NCI-H1105 (cell line): ENCODE results near the gene KIAA1549.
"Not testable (repeated sequence)": the region's sequence is repeated elsewhere in the genome, so short reads cannot be mapped to it uniquely, and the experiment has no call there.

ENCODE experiments used
- DNase-seq: peaks from one replicate; lab custom pipeline; 2025; lab: John Stamatoyannopoulos, UW

The KIAA1549 gene

DNA sequence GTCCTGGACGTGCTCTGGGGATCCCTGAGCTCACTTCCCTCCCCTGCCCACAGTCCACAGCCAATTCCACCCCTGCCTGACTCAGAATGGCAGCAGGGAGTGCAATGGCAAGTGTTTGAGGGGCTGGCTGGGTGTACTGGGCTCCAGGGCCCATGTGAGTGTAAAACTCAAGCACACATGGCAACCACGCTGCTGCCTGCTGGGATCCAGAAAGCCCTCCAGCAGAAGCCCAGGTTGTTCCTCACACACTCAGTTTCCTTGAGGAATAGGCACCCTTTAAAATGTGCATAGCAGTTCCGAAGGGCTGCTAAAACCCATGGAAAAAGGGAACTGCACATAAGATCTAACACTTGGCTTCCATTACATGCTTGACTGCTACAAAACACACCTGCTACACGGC, 171.8 kb downstream of the KIAA1549 start:
- no peak for DNase-seq

- DNase-seq, result no peak
Observed at GRCh38 chr7:138804618-138805017, 176.6 kb downstream of the KIAA1549 start.

- DNase-seq, result no peak
Observed at GRCh38 chr7:138802706-138803105, 178.5 kb downstream of the KIAA1549 start.

GRCh38 chr7:138801256-138801655, 179.9 kb downstream of the KIAA1549 start:
- no peak for DNase-seq

DNA sequence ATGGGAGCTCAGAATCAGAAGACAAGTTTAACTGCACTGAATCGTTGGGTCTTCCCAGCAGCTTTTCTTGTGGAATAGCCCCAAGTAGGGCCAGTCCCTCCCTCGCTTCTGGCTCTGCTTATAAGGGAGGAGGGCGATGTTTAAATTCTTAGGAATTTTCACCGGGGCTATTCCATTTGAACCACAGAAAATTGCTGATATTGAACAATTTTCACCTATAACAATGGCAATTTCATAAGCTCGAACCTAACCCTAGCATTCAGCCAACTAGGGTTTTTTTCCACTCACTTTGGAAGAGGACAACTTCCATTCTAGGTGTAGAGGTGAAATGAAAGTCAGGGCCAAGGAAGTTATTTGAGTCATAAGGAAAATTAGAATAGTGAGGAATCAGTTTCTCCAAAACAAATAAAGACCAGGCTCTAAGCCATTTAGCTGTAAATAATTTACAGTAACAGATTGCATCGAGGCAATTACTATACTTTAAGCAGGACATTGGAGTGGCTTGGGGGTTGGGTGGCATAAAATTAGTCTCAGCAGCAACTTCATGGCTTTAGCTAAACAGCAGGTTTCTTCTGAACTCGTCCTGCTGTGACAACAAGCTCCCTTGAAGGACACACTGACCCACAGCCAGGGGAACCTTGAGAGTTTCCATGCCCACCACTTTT, 181.7 kb downstream of the KIAA1549 start:
- no peak for DNase-seq

GRCh38 chr7:138798836-138799235, 182.4 kb downstream of the KIAA1549 start:
- DNase-seq, result no peak

DNA sequence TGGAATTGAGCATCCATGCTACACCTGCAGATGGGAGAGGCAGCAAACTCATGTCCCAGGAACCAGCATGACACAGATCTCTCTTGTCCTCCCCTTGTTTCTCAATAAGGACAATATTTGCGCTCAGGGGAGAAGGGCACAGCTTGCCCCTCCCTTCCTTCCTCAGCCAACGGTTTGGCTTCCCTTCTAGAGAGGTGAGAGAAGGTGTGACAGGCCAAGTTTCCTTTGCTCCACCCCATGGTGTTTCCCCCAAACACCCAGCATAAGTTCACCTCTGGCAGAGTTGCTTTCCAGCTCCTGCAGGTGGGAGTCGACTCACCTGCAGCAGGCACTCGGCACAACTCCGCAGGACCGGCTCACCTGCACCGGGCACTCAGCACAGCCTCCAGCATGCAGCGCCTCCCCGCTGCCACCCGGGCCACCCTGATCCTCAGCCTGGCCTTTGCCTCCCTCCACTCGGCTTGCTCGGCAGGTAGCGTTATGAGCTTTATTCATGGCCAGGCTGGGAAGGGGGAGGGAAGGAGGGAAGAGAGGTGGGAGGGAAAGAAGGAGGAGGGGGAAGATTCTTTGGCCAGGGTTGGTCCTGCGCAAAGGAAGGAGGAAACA, 183.4 kb downstream of the KIAA1549 start, which contains the start of the genes ATP6V0A4 and TMEM213:
ATP6V0A4 (minus strand) TSS at position 482 of the 606 bp plus-strand sequence. CDS start 26,949 bp downstream, outside the sequence.
TMEM213 (plus strand) TSS at position 280 of the 606 bp plus-strand sequence; CDS start at position 391, 111 bp downstream.
- DNase-seq, result no peak

DNA sequence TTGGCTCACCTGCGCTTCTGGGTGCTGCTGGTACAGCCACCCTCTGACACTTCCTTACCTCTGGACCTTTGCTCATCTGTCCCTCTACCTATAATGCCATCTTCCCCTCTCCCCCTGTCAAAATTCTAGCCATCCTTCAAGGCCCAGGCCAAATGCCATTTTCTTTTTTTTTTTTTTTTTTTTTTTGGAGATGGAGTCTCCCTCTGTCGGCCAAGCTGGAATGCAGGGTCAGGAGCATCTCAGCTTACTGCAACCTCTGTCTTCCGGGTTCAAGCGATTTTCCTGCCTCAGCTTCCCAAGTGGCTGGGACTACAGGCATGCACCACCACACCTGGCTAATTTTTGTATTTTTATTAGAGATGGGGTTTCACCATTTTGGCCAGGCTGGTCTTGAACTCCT, 184.1 kb downstream of the KIAA1549 start:
- DNase-seq, result not testable (repeated sequence)

- DNase-seq, result no peak
Observed at GRCh38 chr7:138796038-138796615, 185.1 kb downstream of the KIAA1549 start.

- no peak for DNase-seq
Observed at GRCh38 chr7:138785587-138786437, 195.4 kb downstream of the KIAA1549 start.

DNA sequence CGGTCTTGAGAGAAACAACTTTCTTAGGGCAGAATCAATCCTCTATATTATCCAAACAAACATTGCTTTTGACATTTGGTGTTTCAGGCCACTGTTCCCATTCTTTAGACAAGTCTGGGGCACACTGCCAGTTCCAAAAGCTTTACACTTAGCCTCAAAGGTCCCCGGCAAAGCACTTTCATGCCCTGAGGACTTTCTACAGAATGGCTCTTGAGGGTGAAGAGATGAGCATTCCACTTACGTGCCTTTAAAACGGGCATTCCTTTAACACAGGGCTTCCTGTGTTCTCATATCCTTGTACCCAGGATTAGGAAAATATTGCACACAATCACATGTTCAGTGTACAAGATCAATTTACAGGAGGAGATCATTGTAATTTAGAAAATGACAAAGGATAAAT, 196.5 kb downstream of the KIAA1549 start:
- no peak for DNase-seq
